RPMI8226 (cell line): ENCODE measurements around the gene MYH10.

Source experiments
- DNase-seq: peaks from one replicate; pipeline ENCODE4 v3.0.0-alpha.2; 2015

MYH10 gene

DNA sequence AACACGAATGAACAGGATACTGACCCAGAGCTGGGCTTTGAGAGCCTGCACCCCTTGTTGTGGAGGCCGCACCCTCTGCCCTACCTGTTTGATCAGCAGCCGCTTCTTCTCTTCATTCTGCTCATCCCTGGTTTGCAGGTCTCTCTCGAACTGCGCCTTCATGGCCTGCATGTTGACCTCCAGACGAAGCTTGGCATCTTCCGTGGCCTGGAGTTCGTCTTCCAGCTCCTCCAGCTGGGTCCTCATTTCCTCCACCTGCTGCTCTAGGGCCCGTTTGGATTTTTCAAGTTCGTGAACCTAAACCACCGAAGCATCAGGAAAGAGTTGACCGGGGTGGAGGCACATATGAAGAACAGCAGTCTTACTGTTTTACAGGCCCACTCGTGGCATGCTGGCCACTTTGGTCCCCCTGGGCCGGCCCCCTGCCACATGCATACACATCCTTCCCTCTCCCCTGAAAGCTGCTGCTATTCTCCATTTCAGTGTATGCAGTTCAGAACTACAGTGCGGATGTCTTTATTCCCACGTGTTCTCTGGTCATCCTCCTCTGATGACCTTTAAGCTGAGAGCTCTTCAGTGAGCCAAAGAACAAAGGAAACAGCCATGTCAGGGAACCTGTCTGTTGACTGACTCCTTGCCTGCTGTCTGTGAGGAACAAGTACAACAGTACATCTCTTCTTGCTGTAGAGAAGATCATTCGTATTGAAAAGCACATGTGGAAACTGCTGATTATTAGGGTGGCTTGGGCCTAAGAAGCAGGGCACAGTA is 140.1 kb downstream of the MYH10 start:
- no peak for DNase-seq

DNA sequence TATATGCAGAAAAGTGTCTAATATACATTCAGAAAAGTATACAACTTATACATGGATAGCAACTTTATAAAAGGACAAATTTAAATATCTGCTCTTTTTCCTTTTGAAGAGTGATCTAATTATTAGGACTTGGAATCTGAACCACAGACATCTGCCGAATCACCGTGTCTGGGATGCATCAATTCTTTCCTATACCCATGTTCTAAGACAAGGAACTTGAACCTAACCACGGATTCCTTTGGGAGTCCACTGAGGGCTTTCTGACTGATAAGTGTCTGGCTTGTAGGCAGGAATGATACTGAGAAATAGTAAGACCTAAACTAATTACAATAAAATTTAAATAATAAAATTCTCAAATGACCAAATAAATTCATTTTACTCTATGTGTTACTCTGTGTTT is 140.7 kb downstream of the MYH10 start:
- no peak for DNase-seq

- no peak for DNase-seq
Measured at GRCh38 chr17:8488901-8489300, 141.6 kb downstream of the MYH10 start.

DNA sequence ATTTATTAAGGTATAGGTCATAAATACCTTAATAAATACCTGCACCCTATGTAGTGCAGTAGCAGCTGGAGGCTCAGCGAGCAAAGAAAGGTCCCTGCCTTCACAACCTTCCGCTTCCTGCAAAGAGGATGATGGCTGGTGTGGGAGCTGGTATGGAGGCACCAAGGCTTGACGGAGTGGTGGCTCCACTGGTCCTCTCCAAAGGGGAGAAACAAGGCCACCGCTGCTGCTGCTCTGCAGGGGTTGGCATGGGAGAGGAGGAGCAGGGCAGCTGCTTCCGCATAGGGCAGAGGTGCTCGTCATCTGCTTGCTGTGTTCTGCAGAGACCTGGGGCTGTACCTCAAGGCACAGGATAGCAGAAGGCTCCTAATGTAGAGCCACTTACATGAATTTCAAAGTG is 142.0 kb downstream of the MYH10 start:
- no peak for DNase-seq

- DNase-seq = no peak
Measured at GRCh38 chr17:8487743-8488142, 142.8 kb downstream of the MYH10 start.

GRCh38 chr17:8487130-8487645 is 143.3 kb downstream of the MYH10 start:
- no peak for DNase-seq

- no peak for DNase-seq
Measured at GRCh38 chr17:8485491-8485890, 145.0 kb downstream of the MYH10 start.

GRCh38 chr17:8484465-8484864 is 146.1 kb downstream of the MYH10 start:
- DNase-seq = no peak

GRCh38 chr17:8482546-8482945 is 148.0 kb downstream of the MYH10 start:
- DNase-seq = no peak

DNA sequence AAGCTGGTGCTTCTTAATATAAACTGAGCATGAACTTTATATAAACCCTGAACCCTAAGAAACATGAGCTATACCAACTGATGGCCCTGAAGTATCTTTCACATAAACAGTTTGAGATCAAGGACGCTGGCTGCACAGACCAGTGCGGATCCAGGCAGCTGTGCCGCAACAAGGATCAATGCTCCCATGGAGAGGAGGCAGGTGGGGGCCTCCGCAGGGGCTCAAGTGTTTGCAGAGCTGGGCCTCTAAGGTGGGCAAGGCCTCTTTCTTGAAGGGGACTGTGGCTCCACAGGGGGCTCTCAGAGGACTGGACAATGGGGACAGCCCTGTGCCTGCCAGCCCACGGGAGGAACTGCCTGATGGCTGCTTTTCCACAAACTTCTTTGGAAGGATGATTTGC is 148.8 kb downstream of the MYH10 start:
- DNase-seq = no peak

DNA sequence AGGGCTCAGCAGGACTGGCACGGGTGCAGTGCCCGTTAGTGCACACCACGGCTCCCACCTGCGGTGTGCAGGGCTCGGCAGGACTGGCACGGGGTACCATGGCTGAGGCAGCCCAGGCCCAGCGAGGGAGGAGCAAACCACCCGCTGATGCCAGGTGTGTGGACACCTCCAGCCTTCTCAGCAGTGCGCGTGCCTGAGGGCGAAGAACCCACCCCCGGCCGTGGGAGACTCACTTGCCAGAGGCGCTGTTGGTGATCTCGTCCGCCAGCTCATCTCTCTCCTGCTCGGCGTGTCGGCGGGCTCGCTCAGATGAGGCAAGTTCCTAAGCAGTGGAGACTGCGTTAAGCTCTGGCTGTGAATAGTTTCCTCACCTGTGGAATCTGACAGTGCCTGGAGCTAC is 149.4 kb downstream of the MYH10 start:
- DNase-seq = no peak

DNA sequence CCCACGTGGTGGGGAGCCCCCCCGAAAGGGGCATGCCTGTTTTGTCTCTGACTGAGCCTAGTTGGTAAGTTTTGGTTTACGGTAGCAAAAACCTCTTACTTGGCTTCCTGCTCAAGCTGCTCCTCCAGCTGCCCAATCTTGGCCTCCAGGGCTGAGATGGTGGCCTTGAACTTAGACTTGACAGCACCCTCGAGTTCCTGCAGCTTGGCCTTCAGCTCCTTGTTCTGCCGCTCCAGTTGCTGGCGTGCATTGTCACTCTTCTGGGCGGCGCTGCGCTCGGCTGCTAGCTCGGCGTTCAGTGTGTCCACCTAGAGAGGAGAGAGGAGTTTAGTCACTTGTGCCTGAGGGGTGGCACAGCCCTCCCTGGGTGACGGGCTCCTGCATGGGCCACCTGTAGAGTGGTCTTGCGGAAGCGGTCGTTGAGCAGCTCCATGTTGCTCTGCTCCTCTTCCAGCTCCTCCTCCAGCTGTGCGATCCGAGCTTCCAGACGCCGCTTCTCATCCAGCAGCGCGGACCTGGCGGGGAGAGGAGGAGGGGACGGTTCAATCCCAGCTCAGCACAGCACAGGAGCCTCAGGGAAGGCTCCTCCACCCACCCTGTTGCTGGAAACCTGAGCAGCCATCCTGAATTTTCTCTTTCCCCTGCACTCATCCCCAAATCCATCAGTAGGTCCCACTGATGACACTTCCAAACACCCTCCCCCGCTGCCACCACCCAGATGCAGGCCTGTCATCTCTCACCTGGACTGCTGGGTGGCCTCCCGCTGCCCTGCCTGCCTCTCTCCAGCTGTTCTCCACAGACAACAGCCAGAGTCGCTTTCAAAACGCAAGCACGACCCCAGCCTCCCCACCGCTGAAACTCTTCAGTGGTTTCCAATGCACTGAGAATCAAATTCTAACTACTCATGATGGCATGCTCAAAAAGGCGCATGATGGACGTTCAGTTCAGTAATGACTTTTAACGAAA is 150.2 kb downstream of the MYH10 start:
- no peak for DNase-seq

GRCh38 chr17:8479431-8479947 is 151.0 kb downstream of the MYH10 start:
- DNase-seq = no peak

GRCh38 chr17:8477715-8478441 is 152.6 kb downstream of the MYH10 start:
- no peak for DNase-seq

DNA sequence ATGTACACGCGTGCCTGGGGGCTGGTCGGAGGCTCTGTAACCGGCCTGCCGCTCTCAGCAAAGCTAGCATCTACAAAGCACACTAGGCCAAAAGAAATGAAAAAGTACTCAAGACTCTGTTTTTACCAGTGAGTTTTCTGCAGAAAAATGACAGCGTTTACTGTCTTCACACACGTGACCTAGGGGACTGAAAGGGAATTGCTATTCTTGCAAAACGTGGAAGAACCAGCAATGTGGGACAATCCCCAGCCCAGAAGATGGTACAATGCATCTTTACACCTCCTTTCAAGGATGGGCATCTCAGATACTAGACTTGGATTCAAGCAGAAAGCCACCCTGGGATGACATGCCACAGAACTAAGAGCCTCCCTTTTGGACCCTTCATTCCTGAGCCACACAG is 153.4 kb downstream of the MYH10 start:
- DNase-seq = no peak

- no peak for DNase-seq
Measured at GRCh38 chr17:8476741-8477140, 153.8 kb downstream of the MYH10 start.

DNA sequence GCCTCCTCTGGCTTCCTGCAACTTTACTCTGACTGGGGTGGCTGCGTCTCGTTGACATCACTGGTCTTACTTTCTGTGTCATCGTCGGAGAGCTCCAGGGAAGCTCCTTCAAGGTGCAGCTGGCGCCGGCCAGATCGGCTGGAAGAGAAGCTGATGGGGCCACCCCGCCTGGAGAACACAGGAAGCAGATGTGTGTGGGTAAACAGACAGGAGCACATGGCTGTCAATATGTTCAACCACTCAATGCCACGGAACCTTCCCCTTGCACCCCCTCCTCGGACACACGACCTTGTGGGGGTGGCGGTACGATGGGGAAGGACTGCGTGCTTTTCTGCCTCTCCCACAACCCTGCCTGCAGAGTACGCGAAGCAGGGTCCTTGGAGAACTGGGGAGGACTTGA is 154.7 kb downstream of the MYH10 start:
- DNase-seq = no peak

- DNase-seq = no peak
Measured at GRCh38 chr17:8475227-8475626, 155.3 kb downstream of the MYH10 start.

DNA sequence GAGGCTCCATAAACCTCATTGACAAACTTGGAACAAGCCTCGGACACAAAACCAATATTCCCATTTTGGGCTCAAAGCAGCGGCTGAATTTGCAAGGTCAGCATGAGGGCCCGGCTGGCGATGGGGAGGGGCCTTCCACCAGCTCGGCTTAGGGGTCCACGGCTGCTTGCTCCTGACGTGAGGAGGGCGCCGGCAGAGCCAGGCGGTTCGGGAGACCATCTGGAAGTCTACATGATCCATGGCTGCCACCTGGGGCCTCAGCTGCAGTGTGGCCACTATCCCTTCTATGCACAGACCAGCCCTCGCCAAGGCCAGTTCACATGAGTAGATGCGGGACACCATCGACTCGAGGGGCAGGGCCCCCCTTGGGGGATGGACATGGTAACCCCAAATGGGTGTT is 155.7 kb downstream of the MYH10 start:
- no peak for DNase-seq

GRCh38 chr17:8473451-8474192 is 156.9 kb downstream of the MYH10 start:
- DNase-seq = no peak

DNA sequence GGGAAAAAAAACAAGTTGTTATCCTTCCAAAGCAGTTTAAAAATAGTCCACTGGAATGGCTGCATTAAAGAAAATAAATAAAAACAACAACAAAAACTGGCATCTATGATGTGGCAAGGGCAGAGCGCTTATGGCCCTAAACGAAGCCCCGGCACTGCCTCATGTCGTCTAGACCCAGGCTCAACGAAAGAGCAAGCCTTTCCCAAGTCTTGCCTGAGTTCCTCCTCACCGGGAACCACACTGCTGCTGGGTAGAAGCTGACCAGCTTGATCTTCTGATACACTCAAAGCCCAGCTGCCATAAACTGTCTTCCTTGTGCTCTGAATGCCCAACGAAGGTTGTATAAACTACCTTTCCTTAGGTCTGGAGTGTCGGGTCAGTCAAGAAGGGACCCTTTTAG is 157.9 kb downstream of the MYH10 start:
- no peak for DNase-seq

- DNase-seq = no peak
Measured at GRCh38 chr17:8470447-8471047, 160.0 kb downstream of the MYH10 start.
